Raji (cell line): ENCODE results near the gene PAFAH1B2.

Source experiments
- POLR2A ChIP-seq: IDR thresholded peaks from 2 replicates; pipeline ENCODE4 v1.6.1; 2011; ENCODE audit warnings: low read depth, low read length, control low read depth; ENCODE audit not compliant: insufficient read depth

PAFAH1B2 gene

GRCh38 chr11:117122556-117122955, 21.5 kb upstream of the PAFAH1B2 start:
- TF ChIP-seq POLR2A = no peak

GRCh38 chr11:117126223-117126965, 17.7 kb upstream of the PAFAH1B2 start:
- no peak for TF ChIP-seq POLR2A

GRCh38 chr11:117127171-117127901, 16.8 kb upstream of the PAFAH1B2 start:
- no peak for TF ChIP-seq POLR2A

- no peak for TF ChIP-seq POLR2A
Observed at GRCh38 chr11:117128289-117128688, 15.8 kb upstream of the PAFAH1B2 start.

GRCh38 chr11:117130879-117131278, 13.2 kb upstream of the PAFAH1B2 start:
- no peak for TF ChIP-seq POLR2A

GRCh38 chr11:117134431-117134830, 9.7 kb upstream of the PAFAH1B2 start:
- TF ChIP-seq POLR2A = no peak

- no peak for TF ChIP-seq POLR2A
Observed at GRCh38 chr11:117143390-117143789, 697 bp upstream of the PAFAH1B2 start.

GRCh38 chr11:117144477-117145392, 648 bp downstream of the PAFAH1B2 start:
- TF ChIP-seq POLR2A = no peak

- no peak for TF ChIP-seq POLR2A
Observed at GRCh38 chr11:117145393-117145761, 1.3 kb downstream of the PAFAH1B2 start.

- TF ChIP-seq POLR2A = no peak
Observed at GRCh38 chr11:117146521-117146920, 2.4 kb downstream of the PAFAH1B2 start.

GRCh38 chr11:117152066-117152465, 8.0 kb downstream of the PAFAH1B2 start:
- no peak for TF ChIP-seq POLR2A

- no peak for TF ChIP-seq POLR2A
Observed at GRCh38 chr11:117154468-117154867, 10.4 kb downstream of the PAFAH1B2 start.

GRCh38 chr11:117157507-117157906, 13.4 kb downstream of the PAFAH1B2 start:
- no peak for TF ChIP-seq POLR2A

- no peak for TF ChIP-seq POLR2A
Observed at GRCh38 chr11:117159892-117160291, 15.8 kb downstream of the PAFAH1B2 start.

GRCh38 chr11:117160826-117161225, 16.7 kb downstream of the PAFAH1B2 start:
- TF ChIP-seq POLR2A = no peak
